A549 treated with Hydrocortisone at 1 μM for 4 hours (cell line): ENCODE data around the gene GYS2. TPM values are rescaled to one million over a fixed set of nuclear protein-coding genes. Genes with fewer than 3 reads are reported as not detected.

Experiments
- total RNA-seq: library from RNA; stranded (reverse); fragments of 200-300 nt; extraction: Qiagen RNA extraction; gene quantifications from 5 replicates; pipeline ENCODE4 v1.2.3, GENCODE V29; 2022

The GYS2 gene
- 0.06 TPM in 1 of 5 replicates, not detected in the others for total RNA-seq

GRCh38 chr12:21604245-21605101 is at the start of gene GYS2:
GYS2 (minus strand) TSS chr12:21604847; CDS start chr12:21604592, 255 bp downstream.

DNA sequence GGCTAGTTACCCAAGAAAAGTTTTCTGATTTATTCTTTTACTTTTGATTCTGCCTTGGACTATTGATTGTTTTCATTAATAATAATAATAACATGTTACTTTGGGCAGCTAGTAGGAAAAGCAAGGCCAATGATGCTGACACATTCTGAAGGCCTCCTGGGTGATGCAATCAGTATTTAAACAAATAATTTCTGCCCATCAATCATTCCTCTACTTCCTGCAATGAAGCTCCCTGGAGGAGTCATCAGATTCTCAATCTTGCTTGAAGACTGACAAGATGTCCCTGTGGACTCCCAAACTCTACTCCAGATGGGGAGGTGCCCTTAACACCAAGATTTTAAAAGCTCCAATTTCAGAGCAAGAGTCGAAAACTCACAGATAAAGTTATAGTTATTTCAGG is 78.6 kb downstream of the GYS2 start, which contains the start of gene SPX:
Gene SPX, plus strand, starts transcription at position 244 of the 400 bp plus-strand sequence. CDS start 177 bp downstream, outside the sequence.

GRCh38 chr12:21501258-21502163 is 103.1 kb downstream of the GYS2 start, which contains the start of the genes GOLT1B and RECQL:
GOLT1B (plus strand) TSS chr12:21501789; CDS start chr12:21501924, 135 bp downstream.
RECQL (minus strand) TSS chr12:21501635; CDS start chr12:21499570, 2,065 bp downstream.

Other genes starting within 250 kb of the GYS2 start
- gene IAPP, start 231.9 kb downstream of the GYS2 start, total RNA-seq, result not detected in 5 replicates
- 6.1 to 8.7 TPM (median 6.8 TPM) in 5 replicates for gene PYROXD1, start 167.2 kb downstream of the GYS2 start, total RNA-seq
- 48.2 to 97.6 TPM (median 64.6 TPM) in 5 replicates for gene RECQL, start 103.2 kb downstream of the GYS2 start, total RNA-seq
- gene GOLT1B, start 103.1 kb downstream of the GYS2 start, total RNA-seq, result 84.1 to 114 TPM (median 90.2 TPM) in 5 replicates
- gene SPX, start 78.6 kb downstream of the GYS2 start, total RNA-seq, result 3.7 to 4.3 TPM (median 4.0 TPM) in 5 replicates
- gene LDHB, start 53.0 kb upstream of the GYS2 start, total RNA-seq, result 1,531 to 1,787 TPM (median 1,624 TPM) in 5 replicates
- gene KCNJ8, start 169.9 kb upstream of the GYS2 start, total RNA-seq, result 0.22 to 0.47 TPM (median 0.32 TPM) in 5 replicates